Measurements from ENCODE around the gene CER1.

- no peak for TF ChIP-seq ZNF565 (CRISPR knock-in tag; conservative IDR thresholded peaks at IDR 0.05; ENCODE audit: low read depth)
- TF ChIP-seq ZFP3 (CRISPR knock-in tag; IDR thresholded peaks at IDR 0.05), result no peak
- TF ChIP-seq, protein P1, sequence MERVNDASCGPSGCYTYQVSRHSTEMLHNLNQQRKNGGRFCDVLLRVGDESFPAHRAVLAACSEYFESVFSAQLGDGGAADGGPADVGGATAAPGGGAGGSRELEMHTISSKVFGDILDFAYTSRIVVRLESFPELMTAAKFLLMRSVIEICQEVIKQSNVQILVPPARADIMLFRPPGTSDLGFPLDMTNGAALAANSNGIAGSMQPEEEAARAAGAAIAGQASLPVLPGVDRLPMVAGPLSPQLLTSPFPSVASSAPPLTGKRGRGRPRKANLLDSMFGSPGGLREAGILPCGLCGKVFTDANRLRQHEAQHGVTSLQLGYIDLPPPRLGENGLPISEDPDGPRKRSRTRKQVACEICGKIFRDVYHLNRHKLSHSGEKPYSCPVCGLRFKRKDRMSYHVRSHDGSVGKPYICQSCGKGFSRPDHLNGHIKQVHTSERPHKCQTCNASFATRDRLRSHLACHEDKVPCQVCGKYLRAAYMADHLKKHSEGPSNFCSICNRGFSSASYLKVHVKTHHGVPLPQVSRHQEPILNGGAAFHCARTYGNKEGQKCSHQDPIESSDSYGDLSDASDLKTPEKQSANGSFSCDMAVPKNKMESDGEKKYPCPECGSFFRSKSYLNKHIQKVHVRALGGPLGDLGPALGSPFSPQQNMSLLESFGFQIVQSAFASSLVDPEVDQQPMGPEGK (CRISPR knock-in tag; IDR thresholded peaks at IDR 0.05; ENCODE audit: borderline replicate concordance), result no peak
- no peak for TF ChIP-seq POU6F1 (CRISPR knock-in tag; IDR thresholded peaks at IDR 0.05; ENCODE audit: borderline replicate concordance, low read depth)
- no peak for TF ChIP-seq ZFP30 (CRISPR knock-in tag; IDR thresholded peaks at IDR 0.05)
- TF ChIP-seq TCF4 (CRISPR knock-in tag; IDR thresholded peaks at IDR 0.05; ENCODE audit: borderline replicate concordance), result no peak
- TF ChIP-seq, protein P2, sequence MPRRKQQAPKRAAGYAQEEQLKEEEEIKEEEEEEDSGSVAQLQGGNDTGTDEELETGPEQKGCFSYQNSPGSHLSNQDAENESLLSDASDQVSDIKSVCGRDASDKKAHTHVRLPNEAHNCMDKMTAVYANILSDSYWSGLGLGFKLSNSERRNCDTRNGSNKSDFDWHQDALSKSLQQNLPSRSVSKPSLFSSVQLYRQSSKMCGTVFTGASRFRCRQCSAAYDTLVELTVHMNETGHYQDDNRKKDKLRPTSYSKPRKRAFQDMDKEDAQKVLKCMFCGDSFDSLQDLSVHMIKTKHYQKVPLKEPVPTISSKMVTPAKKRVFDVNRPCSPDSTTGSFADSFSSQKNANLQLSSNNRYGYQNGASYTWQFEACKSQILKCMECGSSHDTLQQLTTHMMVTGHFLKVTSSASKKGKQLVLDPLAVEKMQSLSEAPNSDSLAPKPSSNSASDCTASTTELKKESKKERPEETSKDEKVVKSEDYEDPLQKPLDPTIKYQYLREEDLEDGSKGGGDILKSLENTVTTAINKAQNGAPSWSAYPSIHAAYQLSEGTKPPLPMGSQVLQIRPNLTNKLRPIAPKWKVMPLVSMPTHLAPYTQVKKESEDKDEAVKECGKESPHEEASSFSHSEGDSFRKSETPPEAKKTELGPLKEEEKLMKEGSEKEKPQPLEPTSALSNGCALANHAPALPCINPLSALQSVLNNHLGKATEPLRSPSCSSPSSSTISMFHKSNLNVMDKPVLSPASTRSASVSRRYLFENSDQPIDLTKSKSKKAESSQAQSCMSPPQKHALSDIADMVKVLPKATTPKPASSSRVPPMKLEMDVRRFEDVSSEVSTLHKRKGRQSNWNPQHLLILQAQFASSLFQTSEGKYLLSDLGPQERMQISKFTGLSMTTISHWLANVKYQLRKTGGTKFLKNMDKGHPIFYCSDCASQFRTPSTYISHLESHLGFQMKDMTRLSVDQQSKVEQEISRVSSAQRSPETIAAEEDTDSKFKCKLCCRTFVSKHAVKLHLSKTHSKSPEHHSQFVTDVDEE (CRISPR knock-in tag; IDR thresholded peaks at IDR 0.05), result no peak
- TF ChIP-seq ESRRG (CRISPR knock-in tag; IDR thresholded peaks at IDR 0.05), result no peak
- TF ChIP-seq SNAI2 (CRISPR knock-in tag; IDR thresholded peaks at IDR 0.05), result no peak
- no peak for TF ChIP-seq ISL1 (CRISPR knock-in tag; IDR thresholded peaks at IDR 0.05)
- TF ChIP-seq RARB (CRISPR knock-in tag; IDR thresholded peaks at IDR 0.05), result no peak
Observed at GRCh38 chr9:14766299-14766698, 43.8 kb upstream of the CER1 start.
